Measurements from ENCODE around the gene RNPEPL1. TPM values are rescaled to one million over a fixed set of nuclear protein-coding genes. Genes with fewer than 3 reads are reported as not detected.

The RNPEPL1 gene
- total RNA-seq, 4 donors from 2014 or later, result 65.4 to 212 (median 72.6) TPM

DNA sequence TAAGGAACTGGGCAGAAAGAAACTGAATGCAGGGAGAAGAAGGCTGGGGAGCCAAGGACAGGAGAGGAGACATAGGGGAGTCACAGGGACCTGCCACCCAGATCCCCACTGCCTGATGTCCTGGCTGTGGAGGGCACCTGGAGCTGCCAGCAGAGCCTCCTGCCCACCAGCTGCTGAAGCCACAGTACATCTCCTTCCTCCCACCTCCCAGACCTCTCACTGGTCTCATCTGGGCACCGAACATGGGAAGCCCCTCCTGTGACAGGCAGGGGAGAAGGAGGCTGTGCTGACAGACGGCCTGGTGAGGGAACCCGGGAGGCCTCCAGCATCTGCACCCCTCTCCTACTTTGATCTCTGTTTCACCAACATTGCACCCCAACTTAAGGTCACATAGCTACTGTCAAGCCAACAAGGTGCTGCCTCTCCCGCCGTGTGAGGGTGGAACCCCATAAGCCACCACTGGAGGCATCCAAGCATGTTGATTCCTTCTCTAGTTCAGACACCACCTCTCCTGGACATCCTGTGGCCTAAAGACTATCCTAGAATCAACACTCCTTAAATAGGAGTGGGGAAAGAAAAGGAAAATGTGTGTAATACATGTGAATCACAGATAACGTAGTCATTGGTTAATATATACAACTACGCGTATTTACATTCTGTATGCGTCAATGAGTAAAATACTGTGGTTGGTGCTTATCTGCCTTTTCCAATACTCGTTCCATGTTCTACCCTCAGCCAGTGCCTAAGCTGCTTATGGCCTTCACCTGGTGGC, 3.5 kb upstream of the RNPEPL1 start:
- TF ChIP-seq, protein P1, sequence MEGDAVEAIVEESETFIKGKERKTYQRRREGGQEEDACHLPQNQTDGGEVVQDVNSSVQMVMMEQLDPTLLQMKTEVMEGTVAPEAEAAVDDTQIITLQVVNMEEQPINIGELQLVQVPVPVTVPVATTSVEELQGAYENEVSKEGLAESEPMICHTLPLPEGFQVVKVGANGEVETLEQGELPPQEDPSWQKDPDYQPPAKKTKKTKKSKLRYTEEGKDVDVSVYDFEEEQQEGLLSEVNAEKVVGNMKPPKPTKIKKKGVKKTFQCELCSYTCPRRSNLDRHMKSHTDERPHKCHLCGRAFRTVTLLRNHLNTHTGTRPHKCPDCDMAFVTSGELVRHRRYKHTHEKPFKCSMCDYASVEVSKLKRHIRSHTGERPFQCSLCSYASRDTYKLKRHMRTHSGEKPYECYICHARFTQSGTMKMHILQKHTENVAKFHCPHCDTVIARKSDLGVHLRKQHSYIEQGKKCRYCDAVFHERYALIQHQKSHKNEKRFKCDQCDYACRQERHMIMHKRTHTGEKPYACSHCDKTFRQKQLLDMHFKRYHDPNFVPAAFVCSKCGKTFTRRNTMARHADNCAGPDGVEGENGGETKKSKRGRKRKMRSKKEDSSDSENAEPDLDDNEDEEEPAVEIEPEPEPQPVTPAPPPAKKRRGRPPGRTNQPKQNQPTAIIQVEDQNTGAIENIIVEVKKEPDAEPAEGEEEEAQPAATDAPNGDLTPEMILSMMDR (IDR thresholded peaks at IDR 0.05; ENCODE audit: low read depth), result no peak

DNA sequence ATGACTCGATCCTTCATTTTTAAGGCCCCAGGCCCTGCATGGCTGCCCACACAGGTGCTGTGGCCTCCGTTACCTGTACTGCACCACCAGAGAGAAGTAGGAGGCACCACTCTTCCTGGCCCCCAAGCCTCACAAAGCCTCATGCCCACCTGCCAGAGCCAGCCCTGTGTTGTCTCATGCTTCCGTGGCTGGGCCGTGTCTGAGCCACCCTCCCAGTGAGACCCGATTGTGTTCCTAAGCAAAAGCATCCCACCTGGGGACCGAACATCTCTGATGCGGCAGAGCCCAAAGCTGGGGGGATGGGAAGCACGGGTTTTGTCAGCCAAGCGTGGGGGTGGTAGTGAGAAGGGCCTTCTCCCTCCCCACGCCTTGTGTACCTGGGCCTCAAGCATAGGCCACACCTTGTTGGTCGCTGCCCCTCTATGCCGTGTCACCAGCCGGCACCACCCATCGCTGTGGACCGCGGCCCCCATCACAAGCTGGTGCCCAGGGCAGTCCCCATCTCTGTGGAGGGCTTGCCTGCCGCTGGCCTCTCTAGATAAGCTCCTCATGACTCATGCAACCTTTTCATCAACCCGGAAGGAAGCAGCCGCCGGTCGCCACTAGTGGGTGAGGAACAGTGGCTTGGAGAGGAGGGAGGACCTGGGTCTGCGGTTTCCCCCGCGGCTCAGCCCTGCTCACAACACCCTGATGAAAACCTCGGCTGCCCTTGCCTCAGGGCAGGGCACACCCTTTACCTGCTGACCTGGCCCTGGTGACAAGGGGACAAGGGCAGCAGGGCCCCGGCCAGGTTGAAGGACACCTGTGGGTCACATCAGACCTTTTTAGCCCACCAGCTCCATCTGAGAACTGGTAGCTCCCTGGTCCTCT, 2.7 kb upstream of the RNPEPL1 start:
- TF ChIP-seq, protein P1 (IDR thresholded peaks at IDR 0.05; ENCODE audit: low read depth), result no peak

DNA sequence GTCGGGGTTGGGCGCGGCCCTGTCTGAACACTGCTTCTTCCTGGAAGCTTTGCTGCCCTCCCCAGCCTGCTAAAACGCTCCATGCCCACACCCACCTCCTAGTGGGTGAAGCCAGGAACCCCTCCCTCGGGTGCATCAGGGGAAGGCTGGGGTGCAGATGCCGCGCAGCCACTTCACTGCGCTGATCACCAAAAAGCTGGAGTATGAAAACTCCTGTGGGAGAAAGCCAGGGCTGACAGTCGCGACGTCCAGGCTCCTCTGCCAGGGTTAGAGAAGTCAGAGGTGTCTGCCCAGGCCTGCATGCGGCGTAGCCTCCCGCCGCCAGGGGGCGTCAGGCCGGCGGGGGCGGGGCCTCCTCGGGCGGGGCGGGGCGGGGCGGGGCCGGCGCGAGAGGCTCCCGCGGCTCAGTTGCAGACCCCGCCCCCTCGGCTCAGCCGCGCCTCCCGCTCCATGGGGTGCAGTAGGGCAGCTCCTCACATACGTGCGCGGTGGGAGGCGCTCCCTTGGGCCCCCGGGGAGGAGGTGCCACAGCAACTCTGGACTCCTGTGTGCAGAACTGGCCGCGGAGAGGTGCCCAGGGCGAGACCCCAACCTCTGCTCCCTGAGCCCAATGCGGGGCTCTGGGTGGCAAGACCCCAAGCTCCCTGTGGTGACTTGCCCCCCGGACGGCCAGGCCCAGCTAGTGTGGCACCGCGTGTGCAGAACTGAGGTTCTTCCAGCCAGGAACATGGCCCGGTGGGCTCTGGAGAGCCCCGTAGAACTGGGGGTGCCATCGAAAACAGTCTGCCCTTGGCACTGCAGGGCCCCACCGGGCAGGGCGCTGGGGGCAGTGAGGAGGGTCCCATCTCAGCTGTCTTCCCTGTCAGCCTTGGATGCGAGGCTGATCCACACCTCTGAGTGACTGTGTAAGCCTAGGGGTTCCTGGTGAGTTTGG, 1.8 kb upstream of the RNPEPL1 start:
- TF ChIP-seq, protein P1 (IDR thresholded peaks at IDR 0.05; ENCODE audit: low read depth), result no peak

DNA sequence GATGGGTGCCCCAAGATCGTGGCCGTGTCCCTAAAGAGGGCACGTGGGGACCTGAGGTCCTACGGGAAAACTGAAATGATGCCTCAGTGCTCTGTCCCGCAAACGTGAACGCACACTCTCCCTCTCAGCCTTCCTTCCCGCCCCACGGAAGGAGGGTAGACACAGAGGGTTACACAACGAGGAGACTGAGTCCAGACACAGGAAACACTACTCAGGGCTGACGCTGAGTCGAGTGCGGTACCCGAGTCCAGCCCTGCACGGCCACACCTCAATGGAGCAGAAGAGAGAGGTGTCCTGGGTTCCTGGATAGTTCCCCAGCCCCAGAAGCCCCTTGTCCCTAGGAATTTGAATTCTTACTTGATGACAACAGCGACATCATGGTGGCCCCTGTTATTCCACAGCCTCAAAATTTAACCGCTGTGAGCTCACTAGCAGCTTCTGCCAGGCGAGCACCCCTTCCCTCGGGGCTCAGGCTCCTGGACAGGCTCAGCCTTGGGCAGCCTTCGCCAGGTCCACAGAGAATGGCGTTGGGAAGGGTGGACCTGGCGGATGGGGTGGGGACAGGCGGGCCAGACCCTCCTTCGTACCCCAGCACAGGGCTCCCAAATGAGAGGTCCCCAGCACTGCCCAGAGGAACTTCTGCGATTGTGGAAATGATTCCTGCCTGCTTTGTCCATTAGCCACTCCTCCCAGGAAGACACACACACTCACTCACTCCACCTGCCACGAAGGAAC, 980 bp upstream of the RNPEPL1 start:
- TF ChIP-seq, protein P1 (IDR thresholded peaks at IDR 0.05; ENCODE audit: low read depth), result no peak

DNA sequence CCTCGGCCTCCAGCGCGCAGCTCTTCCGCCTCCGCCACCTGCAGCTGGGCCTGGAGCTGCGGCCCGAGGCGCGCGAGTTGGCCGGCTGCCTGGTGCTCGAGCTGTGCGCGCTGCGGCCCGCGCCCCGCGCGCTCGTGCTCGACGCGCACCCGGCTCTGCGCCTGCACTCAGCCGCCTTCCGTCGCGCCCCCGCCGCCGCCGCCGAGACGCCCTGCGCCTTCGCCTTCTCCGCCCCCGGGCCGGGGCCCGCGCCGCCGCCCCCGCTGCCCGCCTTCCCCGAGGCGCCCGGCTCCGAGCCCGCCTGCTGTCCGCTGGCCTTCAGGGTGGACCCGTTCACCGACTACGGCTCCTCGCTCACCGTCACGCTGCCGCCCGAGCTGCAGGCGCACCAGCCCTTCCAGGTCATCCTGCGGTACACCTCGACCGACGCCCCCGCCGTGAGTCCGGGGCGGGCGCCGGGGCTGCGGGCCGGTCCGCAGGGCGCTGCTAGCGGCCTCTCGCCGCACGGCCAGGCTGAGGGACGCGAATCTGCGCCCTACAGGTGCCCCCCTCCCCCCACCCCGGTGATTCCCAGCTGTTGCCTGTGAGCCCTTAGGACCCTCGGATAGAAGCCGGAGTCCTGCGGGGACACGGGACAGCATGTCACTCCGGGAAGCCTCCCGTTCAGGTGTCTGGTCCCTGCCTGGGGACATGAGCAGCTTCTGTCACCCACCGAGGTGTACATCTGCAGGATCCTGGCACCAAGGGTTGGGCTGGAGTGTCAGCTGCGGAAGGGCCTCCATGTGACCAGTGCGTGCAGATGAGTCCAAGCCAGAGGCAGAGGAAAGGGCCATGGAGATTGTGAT, 616 bp downstream of the RNPEPL1 start:
- TF ChIP-seq, protein P1 (IDR thresholded peaks at IDR 0.05; ENCODE audit: low read depth), result no peak

DNA sequence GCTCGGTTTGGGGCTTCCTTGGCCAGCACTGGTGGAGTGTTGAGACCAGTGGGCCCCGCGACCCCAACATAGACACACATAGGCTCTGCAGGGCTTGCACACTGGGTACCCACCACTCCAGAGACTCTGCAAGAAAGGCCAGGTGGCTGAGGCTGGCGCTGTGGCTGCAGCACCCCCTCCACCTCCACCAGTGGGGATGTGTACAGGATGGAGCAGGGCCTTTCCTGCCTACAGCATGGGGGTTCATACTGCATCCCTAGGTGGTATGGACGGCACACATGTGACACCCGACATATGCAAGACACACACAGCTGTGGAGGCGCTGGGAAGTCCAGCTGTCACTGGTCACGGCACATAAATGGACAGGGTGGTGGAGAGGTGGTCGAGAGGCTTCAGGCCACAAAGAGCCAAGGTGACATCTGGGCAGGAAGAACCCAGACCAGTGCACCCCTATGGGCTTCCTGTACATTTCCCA, 1.3 kb downstream of the RNPEPL1 start:
- TF ChIP-seq, protein P1 (IDR thresholded peaks at IDR 0.05; ENCODE audit: low read depth), result no peak
